Thyroid gland (tissue), 4 donors: ENCODE measurements around the gene MGST1.

ENCODE experiments used
- CTCF ChIP-seq, 6 experiments: fragments of 200-600 bp in 3 of 6; fragments of 450-650 bp in 3 of 6; sonication (generic) in 3 of 6; IDR thresholded peaks; one replicate each; pipeline ENCODE4 v1.5.1; 2016 to 2019; ENCODE audit warnings: antibody characterized with exemption in 6 of 6, mild to moderate bottlenecking in 2 of 6, inconsistent platforms in 1 of 6, moderate library complexity in 1 of 6
- POLR2A ChIP-seq, 2 donors: fragments of 450-650 bp; IDR thresholded peaks; one replicate each; pipeline ENCODE4 v1.6.1; 2017; ENCODE audit warnings: antibody characterized with exemption in 2 of 2, mild to moderate bottlenecking in 2 of 2, moderate library complexity in 1 of 2

GRCh38 chr12:16359512-16360491, 12.4 kb downstream of the MGST1 start:
- TF ChIP-seq CTCF (IDR thresholded peaks at IDR 0.05) (peak; percentile 15 to 66 (median 44)), POLR2A (IDR thresholded peaks at IDR 0.05) (no peak)
